DOHH2 (cell line): ENCODE results near the gene PPP1R2B.

ENCODE experiments used
- EZH2phosphoT487 ChIP-seq: fragments of 200-600 bp; sonication (generic); IDR thresholded peaks from 2 replicates; pipeline ENCODE4 v1.6.1; 2017; ENCODE audit warnings: borderline replicate concordance, mild to moderate bottlenecking, antibody characterized with exemption, low read length, moderate library complexity, mixed read lengths
- TF ChIP-seq, protein P1 (sequence below): fragments of 200-600 bp; sonication (generic); IDR thresholded peaks from one replicate; pipeline ENCODE4 v1.5.1; 2014; ENCODE audit warnings: antibody characterized with exemption, mild to moderate bottlenecking, low read depth, low read length; ENCODE audit not compliant: poor library complexity, severe bottlenecking

- TF ChIP-seq, protein P1, sequence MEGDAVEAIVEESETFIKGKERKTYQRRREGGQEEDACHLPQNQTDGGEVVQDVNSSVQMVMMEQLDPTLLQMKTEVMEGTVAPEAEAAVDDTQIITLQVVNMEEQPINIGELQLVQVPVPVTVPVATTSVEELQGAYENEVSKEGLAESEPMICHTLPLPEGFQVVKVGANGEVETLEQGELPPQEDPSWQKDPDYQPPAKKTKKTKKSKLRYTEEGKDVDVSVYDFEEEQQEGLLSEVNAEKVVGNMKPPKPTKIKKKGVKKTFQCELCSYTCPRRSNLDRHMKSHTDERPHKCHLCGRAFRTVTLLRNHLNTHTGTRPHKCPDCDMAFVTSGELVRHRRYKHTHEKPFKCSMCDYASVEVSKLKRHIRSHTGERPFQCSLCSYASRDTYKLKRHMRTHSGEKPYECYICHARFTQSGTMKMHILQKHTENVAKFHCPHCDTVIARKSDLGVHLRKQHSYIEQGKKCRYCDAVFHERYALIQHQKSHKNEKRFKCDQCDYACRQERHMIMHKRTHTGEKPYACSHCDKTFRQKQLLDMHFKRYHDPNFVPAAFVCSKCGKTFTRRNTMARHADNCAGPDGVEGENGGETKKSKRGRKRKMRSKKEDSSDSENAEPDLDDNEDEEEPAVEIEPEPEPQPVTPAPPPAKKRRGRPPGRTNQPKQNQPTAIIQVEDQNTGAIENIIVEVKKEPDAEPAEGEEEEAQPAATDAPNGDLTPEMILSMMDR, result no peak
- TF ChIP-seq EZH2phosphoT487, result no peak
Measured at GRCh38 chr5:156800929-156801328, 49.2 kb upstream of the PPP1R2B start.
